HG03175 (cell line): ENCODE data around the gene POLR1G.
A peak's percentile ranks its signal among the peaks of the same experiment; 100 is the strongest.
"Not testable (repeated sequence)": the region's sequence is repeated elsewhere in the genome, so short reads cannot be mapped to it uniquely, and the experiment has no call there.

Experiments
- ATAC-seq: cut with Tn5 transposase; IDR thresholded peaks from one replicate; pipeline ENCODE4 v1.9.1; 2021; ENCODE audit warnings: mild to moderate bottlenecking, moderate library complexity; ENCODE audit not compliant: unreplicated experiment

POLR1G gene

GRCh38 chr19:45419895-45420294 is 13.5 kb downstream of the POLR1G start:
- ATAC-seq = no peak

DNA sequence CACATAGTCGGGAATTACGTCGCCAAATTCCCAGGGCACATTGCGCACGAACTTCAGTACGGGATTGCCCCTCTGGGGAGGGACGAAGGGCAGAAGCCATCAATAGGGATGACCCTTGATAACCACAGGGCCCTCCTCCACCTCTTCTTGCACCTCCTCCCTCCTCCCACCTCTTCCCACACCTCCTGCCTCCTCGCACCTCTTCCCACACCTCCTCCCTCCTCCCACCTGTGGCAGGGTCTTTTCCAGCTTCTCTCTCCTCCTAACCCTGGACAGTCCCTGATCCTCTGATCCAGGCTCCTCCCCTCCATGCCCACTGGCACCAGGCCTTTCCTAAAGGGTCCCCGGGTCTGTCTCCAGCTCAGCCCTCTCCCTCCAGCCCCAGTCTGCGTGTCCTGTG is 13.9 kb downstream of the POLR1G start:
- ATAC-seq = no peak

GRCh38 chr19:45420871-45421270 is 14.4 kb downstream of the POLR1G start:
- ATAC-seq = no peak

- ATAC-seq = no peak
These were observed 15.6 kb downstream of the POLR1G start for GRCh38 chr19:45421947-45422498.

DNA sequence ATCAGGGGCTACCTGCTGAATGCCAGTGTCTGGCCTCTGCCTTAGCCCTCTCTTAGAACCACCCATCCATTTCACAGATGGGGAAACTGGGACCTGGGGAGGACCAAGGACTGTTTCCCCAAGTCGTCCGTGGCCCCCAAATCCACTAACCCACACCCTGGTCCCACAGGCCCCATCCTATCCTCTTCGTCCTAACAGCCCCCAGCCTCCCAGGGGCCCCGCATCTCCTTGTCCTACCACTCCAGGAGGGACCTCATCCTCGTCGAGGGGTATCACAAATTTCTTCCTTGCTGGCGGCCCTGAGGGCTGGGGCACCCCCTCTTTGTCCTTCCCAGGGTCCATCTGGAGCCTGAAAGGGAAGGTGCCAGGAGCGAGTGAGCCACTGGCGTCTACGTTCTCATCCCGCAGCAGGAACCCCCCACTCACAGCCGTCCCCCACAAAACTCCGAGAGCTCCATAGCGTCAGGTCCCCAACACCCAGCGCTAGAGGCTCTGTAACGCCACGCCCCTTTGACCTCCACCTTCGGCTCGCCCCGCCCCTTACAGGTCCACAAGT is 16.7 kb downstream of the POLR1G start:
- no peak for ATAC-seq

GRCh38 chr19:45423589-45424190 is 17.2 kb downstream of the POLR1G start, which contains the start of gene ERCC1:
Gene ERCC1 (minus strand): TSS chr19:45423917. CDS start chr19:45423374, 543 bp downstream.
- ATAC-seq = peak; percentile 69

DNA sequence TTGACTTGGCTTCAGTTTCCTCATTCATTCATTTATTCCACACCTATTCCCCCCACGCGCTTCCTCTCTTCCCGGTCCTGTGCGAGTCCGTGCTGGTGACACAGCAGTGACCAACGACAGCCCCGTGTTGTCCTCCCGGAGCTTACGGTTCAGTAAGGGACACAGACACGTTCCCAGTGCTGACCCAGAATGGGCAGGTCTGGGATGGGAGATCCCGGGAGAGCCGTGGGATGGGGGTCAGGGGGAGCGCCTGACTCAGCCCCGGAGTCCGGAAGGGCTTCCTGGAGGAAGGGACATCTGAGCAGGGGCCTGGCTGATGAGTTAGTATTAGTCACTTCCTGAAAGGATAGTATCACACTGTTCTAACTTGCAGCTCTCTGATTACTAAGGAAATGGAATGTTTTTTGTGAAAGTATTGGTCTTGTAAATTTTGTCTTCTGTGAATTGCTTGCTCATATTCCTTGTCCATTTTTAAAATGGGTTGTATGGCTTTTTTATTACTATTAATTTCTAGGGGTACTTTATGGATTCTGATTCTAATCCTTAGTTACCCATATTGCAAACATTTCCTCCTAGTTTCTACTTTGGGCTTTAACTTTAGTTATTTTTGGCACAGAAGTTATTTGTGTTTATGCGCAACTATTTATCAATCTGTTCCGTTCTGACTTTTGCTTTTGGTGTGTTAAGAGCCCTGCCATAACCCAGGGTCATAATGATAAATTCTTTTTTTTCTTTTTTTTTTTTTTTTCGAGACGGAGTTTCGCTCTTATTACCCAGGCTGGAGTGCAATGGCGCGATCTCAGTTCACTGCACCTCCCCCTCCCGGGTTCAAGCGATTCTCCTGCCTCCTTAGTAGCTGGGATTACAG is 18.0 kb downstream of the POLR1G start:
- ATAC-seq = no peak

- no peak for ATAC-seq
These were observed 22.2 kb downstream of the POLR1G start for GRCh38 chr19:45428384-45429231.

GRCh38 chr19:45429896-45430295 is 23.5 kb downstream of the POLR1G start:
- ATAC-seq = not testable (repeated sequence)

DNA sequence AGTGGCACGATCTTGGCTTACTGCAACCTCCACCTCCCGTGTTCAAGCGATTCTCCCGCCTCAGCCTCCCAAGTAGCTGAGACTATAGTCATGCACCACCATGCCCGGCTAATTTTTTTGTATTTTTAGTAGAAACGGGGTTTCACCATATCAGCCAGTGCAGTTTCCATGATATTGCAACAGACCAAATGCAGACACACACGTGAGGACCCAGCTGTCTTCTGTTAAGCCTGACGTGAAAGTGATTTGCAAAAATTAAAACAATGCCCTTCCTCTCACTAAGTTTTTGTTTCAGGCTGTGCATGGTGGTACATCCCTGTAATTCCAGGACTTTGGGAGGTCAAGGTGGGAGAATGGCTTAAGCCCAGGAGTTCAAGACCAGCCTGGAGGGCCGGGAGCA is 24.6 kb downstream of the POLR1G start:
- ATAC-seq = not testable (repeated sequence)

- not testable (repeated sequence) for ATAC-seq
These were observed 26.1 kb downstream of the POLR1G start for GRCh38 chr19:45432543-45432942.

GRCh38 chr19:45437328-45437727 is 30.9 kb downstream of the POLR1G start:
- ATAC-seq = no peak

DNA sequence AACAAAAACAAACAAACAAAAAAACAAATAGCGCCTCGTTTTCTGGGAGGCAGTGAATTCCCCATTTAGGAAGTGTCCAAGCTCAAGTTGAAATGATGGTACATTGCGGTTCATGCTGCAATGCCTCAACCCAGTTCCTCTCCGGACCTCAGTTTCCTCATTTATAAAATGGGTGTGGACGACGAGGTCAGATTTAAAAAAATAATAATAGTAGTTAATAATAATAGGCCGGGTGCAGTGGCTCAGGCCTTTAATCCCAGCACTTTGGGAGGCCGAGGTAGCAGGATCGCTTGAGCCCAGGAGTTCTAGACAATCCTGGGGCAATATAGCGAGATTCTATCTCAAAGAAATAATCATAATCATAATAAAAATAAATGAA is 32.7 kb downstream of the POLR1G start:
- ATAC-seq = no peak

DNA sequence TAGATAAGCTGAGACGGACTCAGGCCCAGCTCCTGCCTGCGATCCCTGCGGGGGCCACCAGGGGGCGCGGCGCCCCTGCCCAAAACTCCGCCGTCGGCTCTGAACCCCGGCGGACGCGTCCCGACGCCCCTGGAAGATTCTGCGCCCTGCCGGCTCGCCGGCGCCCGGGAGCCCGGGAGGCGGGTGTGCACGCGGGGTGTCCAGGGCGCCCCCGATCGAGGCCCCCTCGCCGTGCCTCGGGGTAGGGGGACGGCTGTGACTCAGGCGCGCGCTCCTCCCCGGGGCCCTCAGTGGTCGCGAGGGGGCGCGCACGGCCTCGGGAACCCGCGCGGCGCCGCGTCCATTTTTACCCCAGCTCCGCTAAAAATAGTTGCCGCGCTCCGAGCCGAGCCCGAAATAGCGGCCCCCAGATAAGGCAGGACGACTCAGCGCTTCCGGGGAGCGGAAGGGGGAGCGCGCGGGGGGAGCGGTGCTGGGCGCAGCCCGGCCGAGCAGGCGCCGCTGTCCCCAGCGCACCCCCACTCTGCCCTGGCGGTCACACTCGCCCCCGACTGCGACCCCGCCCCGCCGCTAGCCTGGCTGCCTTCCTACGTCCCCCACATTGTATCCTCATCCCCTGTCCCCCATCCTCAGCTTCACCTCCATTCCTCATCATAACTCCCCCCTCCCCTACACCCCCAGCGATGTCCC is 33.3 kb downstream of the POLR1G start:
- peak; percentile 58 for ATAC-seq

- ATAC-seq = no peak
These were observed 33.8 kb downstream of the POLR1G start for GRCh38 chr19:45440259-45440638.

GRCh38 chr19:45440873-45441654 is 34.6 kb downstream of the POLR1G start:
- no peak for ATAC-seq

DNA sequence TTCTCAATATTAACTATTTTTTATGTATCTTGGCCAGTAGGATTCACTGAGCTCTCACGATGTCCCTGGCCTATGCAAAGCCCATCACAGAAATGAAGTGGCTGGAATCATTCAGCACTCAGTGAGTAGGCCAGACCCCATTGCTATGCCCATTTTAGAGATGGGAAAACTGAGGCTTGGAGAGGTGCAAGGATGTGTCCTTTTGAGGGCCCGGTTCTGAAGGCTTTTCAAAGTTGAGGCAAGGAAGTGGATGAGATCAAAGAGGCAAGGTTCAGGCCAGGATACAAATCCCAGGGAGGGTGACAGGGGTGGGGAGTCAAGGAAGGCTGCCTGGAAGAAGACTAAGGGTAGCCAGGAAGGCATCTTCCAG is 35.9 kb downstream of the POLR1G start:
- ATAC-seq = no peak

DNA sequence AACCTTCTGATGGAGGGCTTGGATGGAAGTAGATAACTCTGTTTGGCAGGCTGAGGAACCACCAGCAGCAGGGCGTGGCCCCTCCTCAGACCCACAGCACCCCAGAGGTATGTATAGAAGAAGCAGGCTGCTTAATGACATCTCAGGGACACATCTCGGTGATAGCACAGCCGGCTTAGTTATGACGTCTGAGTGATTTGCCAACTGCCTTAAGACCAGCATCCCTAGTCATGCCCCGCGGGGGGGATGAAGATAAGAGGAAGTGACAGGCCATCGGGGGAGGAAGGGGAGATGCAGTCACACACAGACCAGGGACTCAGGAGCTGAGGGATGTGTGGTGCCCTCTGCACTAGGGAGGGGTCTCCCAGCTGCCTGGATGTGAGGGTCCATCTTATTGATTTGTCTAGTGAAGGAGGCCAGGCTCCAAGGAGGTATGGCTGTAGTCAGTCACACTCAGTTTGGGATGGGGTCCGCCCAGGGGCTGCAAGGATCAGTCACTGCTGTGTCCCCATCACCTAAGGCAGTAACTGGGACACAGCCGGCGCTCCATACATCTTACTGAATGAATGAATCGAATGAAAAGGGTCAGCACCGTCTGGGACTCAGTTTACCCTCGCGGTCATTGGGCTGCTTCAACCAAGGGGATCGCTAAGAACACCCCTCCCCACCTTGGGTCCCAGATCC is 36.5 kb downstream of the POLR1G start:
- ATAC-seq = no peak
